Neutrophil (primary cell): Measurements from ENCODE around the gene CFAP61.
"Not testable (repeated sequence)": the region's sequence is repeated elsewhere in the genome, so short reads cannot be mapped to it uniquely, and the experiment has no call there.

Experiments used
- H3K27ac ChIP-seq: fragments of 200-600 bp; sonication (generic); 2 replicates; pipeline ENCODE4 v1.5.1; 2016; ENCODE audit warnings: mild to moderate bottlenecking, moderate library complexity
- H3K27me3 ChIP-seq: fragments of 200-600 bp; sonication (generic); 2 replicates; pipeline ENCODE4 v1.6.0; 2016; ENCODE audit warnings: mild to moderate bottlenecking
- H3K36me3 ChIP-seq: fragments of 200-600 bp; sonication (generic); 2 replicates; pipeline ENCODE4 v1.5.1; 2017
- H3K4me1 ChIP-seq, 2 experiments: fragments of 200-600 bp in 1 of 2; sonication (generic) in 1 of 2; 1 replicate in 1 of 2; 2 replicates in 1 of 2; pipeline versions ENCODE4 v1.5.1 to v1.6.1; 2013 to 2016; ENCODE audit warnings: low read depth in 1 of 2, low read length in 1 of 2, mild to moderate bottlenecking in 1 of 2, moderate library complexity in 1 of 2; ENCODE audit not compliant: control insufficient read depth in 1 of 2, insufficient read depth in 1 of 2
- H3K4me3 ChIP-seq, 2 experiments: fragments of 200-600 bp in 1 of 2; sonication (generic) in 1 of 2; 1 replicate in 1 of 2; 2 replicates in 1 of 2; pipeline ENCODE4 v1.5.1; 2013 to 2016; ENCODE audit warnings: low read depth in 1 of 2, low read length in 1 of 2, mild to moderate bottlenecking in 1 of 2, moderate library complexity in 1 of 2
- H3K9me3 ChIP-seq: fragments of 200-600 bp; sonication (generic); 2 replicates; pipeline ENCODE4 v1.5.1; 2016
- TF ChIP-seq, protein P1 (sequence below): fragments of 200-600 bp; sonication (generic); IDR thresholded peaks from 2 replicates; pipeline ENCODE4 v1.5.1; 2016; ENCODE audit warnings: antibody characterized with exemption

Gene CFAP61

DNA sequence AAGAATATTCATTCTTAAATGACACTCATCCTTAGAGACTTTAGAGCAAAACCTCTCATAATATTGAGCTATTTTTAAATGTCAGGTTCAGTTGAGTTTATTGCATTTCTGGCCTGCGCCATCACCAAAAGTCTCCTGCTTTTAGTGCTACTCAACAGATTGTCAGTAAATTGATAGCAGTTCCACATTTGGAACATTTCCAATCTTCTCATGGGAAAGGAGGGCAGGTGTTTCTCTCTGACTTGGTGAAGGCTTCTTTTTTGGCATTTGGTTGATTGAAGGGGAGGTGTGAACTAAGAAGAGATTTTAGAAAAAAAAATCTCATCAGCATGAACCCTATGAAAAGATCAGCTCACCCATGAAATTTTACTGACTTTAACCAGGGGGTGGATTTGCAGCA is 189.6 kb downstream of the CFAP61 start:
- H3K27ac ChIP-seq: no peak overlapping the region
- H3K4me1 ChIP-seq: no peaks in the 10 kb centered on the region
- H3K9me3 ChIP-seq: no peaks in the 10 kb centered on the region
- no peaks in the 10 kb centered on the region for H3K36me3 ChIP-seq
- H3K4me3 ChIP-seq: no peak overlapping the region
- TF ChIP-seq, protein P1, sequence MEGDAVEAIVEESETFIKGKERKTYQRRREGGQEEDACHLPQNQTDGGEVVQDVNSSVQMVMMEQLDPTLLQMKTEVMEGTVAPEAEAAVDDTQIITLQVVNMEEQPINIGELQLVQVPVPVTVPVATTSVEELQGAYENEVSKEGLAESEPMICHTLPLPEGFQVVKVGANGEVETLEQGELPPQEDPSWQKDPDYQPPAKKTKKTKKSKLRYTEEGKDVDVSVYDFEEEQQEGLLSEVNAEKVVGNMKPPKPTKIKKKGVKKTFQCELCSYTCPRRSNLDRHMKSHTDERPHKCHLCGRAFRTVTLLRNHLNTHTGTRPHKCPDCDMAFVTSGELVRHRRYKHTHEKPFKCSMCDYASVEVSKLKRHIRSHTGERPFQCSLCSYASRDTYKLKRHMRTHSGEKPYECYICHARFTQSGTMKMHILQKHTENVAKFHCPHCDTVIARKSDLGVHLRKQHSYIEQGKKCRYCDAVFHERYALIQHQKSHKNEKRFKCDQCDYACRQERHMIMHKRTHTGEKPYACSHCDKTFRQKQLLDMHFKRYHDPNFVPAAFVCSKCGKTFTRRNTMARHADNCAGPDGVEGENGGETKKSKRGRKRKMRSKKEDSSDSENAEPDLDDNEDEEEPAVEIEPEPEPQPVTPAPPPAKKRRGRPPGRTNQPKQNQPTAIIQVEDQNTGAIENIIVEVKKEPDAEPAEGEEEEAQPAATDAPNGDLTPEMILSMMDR: no peak
- H3K27me3 ChIP-seq: no peaks in the 10 kb centered on the region

DNA sequence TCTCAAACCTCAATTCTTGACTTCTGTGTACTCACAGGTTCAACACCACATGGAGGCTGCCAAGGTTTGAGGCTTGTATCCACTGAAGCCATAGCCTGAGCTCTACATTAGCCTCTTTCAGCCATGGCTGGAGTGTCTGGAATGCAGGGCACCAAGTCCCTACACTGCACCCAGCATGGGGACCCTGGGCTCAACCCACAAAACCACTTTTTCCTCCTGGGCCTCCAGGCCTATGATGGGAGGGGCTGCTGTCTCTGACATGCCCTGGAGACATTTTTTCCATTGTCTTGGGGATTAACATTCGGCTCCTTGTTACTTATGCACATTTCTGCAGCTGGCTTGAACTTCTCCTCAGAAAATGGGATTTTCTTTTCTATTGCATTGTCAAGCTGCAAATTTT is 192.1 kb downstream of the CFAP61 start:
- H3K27me3 ChIP-seq, H3K4me1 ChIP-seq, H3K27ac ChIP-seq, H3K9me3 ChIP-seq, H3K36me3 ChIP-seq, H3K4me3 ChIP-seq: not testable (repeated sequence)

DNA sequence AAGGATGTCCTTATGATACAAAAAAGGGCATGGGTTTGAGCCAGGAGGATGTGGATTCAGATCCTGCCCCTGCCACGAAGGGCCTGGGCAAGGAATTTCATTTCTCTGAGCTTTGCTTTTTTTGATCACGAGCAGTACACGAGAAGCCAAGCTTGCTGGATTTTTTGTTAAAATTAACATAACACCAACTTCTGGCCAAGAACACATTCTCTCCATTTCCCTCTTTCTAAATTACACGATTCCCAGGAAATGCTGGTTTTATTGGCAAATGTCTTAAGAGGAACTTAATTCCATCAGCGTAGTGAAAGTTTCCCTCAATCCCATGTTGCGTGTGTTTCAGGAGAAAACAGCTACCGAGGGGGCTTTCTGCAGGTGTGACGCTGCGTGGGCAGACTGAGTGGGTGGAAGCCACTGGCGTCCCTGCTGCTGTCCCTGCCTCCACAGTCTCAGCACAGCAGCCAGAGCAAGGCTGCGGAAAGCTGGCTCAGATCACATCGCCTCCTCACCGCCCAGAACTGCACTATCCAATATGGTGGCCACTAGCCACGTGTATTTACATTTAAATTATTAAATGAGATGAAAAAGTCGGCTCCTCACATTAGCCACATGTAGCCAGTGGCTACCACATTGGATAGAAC is 194.8 kb downstream of the CFAP61 start:
- no peaks in the 10 kb centered on the region for H3K36me3 ChIP-seq
- H3K27me3 ChIP-seq: no peaks in the 10 kb centered on the region
- H3K27ac ChIP-seq: no peak overlapping the region
- no peak overlapping the region for H3K4me3 ChIP-seq
- TF ChIP-seq, protein P1: no peak
- H3K4me1 ChIP-seq: peaks cover 0 to 7% of the 10 kb centered on the region in 2 experiments
- H3K9me3 ChIP-seq: no peaks in the 10 kb centered on the region

DNA sequence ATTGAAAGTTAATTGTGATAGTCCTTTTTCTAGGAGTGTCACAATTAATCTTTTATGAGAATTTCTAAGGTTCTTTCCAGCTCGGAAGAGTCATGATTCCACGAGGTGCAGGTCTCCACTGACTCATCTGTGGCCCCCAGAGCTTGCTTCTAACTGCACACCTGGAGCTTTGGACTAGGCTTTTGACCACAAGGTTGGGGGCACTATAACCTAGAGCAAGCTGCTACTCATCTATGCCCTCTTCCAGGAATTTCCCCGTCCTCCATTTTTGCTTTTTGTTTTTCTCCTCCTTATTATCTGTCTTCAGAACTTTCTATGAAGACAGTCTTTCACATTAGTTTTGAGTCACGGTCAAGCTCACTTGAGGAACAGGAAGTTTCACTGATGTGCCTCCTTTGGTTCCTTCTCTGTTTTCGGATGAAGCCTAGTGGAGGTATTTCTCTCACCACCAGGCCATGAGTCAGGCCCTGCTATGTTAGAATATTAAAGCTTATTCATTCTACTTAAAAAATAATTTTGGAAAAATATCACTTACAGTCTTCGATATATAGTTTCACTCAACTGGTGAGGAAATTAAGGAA is 196.4 kb downstream of the CFAP61 start:
- H3K36me3 ChIP-seq: no peaks in the 10 kb centered on the region
- H3K27ac ChIP-seq: no peak overlapping the region

DNA sequence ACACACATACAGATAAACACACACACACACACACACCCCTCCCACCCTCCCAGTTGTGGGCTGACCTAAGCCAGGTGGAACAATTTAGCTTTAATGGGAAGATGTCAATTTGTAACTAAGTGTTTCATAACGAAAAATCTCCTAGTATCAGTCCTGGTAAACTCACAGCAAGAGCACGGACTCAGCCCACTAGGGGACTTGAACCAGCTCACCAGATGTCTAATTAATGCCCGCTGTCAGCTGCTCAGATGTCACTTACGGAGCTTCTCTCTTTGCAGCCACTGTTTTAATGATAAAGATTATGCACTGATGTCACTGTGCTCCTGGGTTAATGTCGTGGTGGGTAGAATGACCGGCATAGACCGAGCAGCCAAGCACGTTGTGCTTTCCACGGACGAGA is 199.0 kb downstream of the CFAP61 start:
- H3K4me3 ChIP-seq: no peak overlapping the region

More for the DNA sequence above, 196.4 kb downstream of the CFAP61 start:
- no peaks in the 10 kb centered on the region for H3K27me3 ChIP-seq
- TF ChIP-seq, protein P1: no peak
- H3K4me1 ChIP-seq: peaks cover 0 to 7% of the 10 kb centered on the region in 2 experiments
- no peak overlapping the region for H3K4me3 ChIP-seq
- no peaks in the 10 kb centered on the region for H3K9me3 ChIP-seq

DNA sequence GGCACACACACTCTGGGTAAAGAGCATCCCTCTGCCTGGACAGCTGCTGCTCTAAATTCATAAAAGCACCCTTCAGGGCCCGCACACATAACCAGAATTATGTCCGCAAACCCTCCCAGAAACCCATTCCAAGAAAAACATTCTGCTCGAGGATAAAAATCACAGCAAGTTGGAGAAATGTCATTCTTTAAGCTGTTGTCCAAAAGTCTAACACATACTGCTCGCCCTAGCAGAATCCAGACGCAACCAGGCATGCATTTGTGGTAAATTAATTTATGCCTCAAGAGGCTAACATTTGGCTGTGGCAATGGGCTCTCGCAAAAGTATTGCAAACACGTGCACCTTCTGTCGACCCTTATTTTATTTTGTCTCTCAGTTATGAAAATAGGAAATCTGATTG is 199.5 kb downstream of the CFAP61 start:
- TF ChIP-seq, protein P1: no peak
- no peak overlapping the region for H3K27ac ChIP-seq
- H3K4me1 ChIP-seq: peaks cover 6 to 14% of the 10 kb centered on the region in 2 experiments
- no peaks in the 10 kb centered on the region for H3K27me3 ChIP-seq
- no peaks in the 10 kb centered on the region for H3K36me3 ChIP-seq
- H3K9me3 ChIP-seq: no peaks in the 10 kb centered on the region
- no peak overlapping the region for H3K4me3 ChIP-seq

More for the DNA sequence above, 199.0 kb downstream of the CFAP61 start:
- TF ChIP-seq, protein P1: no peak
- Histone ChIP-seq H3K4me1 (peaks cover 6 to 14% of the 10 kb centered on the region in 2 experiments), H3K27me3 (no peaks in the 10 kb centered on the region), H3K27ac (no peak overlapping the region), H3K36me3 (no peaks in the 10 kb centered on the region), H3K9me3 (no peaks in the 10 kb centered on the region)
